SU-DHL-6 (cell line): ENCODE results near the gene GKN1.

Experiments
- H2AFZ ChIP-seq: fragments of 200-600 bp; sonication (generic); 2 replicates; pipeline ENCODE4 v1.6.1; 2014; ENCODE audit warnings: low read depth, mild to moderate bottlenecking, moderate library complexity, mixed read lengths, antibody characterized with exemption, low read length; ENCODE audit not compliant: severe bottlenecking
- H3F3A ChIP-seq: fragments of 200-600 bp; shearing (Covaris generic); 2 replicates; pipeline ENCODE4 v1.6.0; 2016; ENCODE audit warnings: antibody characterized with exemption, mild to moderate bottlenecking; ENCODE audit not compliant: insufficient read depth
- H3K27ac ChIP-seq: fragments of 200-600 bp; sonication (generic); 2 replicates; pipeline ENCODE4 v1.5.1; 2016; ENCODE audit warnings: low read depth, mild to moderate bottlenecking, low read length, moderate library complexity, mixed read lengths
- H3K27me3 ChIP-seq: fragments of 200-600 bp; sonication (generic), shearing (Covaris generic); 2 replicates; pipeline ENCODE4 v1.6.0; 2014; ENCODE audit warnings: mild to moderate bottlenecking, low read length
- H3K36me3 ChIP-seq: fragments of 200-600 bp; sonication (generic); 2 replicates; pipeline ENCODE4 v1.6.1; 2014; ENCODE audit warnings: mild to moderate bottlenecking, low read length, mixed read lengths
- H3K4me2 ChIP-seq: fragments of 300-600, 200-600 bp; shearing (Covaris generic), sonication (generic); 2 replicates; pipeline ENCODE4 v1.6.0; 2014; ENCODE audit warnings: low read length, low read depth, mild to moderate bottlenecking; ENCODE audit not compliant: poor library complexity, severe bottlenecking
- H3K4me3 ChIP-seq: fragments of 200-600 bp; sonication (generic); 2 replicates; pipeline ENCODE4 v1.5.1; 2014; ENCODE audit warnings: antibody characterized with exemption, low read length, mild to moderate bottlenecking, mixed read lengths; ENCODE audit not compliant: insufficient read depth, poor library complexity, severe bottlenecking
- H3K79me2 ChIP-seq: fragments of 200-600 bp; sonication (generic); 2 replicates; pipeline ENCODE4 v1.6.1; 2014; ENCODE audit warnings: mild to moderate bottlenecking, low read length, moderate library complexity; ENCODE audit not compliant: insufficient read depth
- H3K9ac ChIP-seq: fragments of 200-600 bp; sonication (generic); 2 replicates; pipeline ENCODE4 v1.7.0; 2014; ENCODE audit warnings: mild to moderate bottlenecking, low read length
- H3K9me2 ChIP-seq: fragments of 200-600 bp; sonication (generic); replicated peaks from 2 replicates; pipeline ENCODE4 v1.6.1; 2014; ENCODE audit warnings: low read length; ENCODE audit not compliant: insufficient read depth
- H3K9me3 ChIP-seq: fragments of 200-600 bp; sonication (generic); 2 replicates; pipeline ENCODE4 v1.6.1; 2014; ENCODE audit warnings: low read length, mixed read lengths; ENCODE audit not compliant: insufficient read depth
- H4K20me1 ChIP-seq: fragments of 200-600 bp; sonication (generic); 2 replicates; pipeline ENCODE4 v1.6.1; 2014; ENCODE audit warnings: low read depth, mild to moderate bottlenecking, antibody characterized with exemption, low read length, moderate library complexity, mixed read lengths
- CTCF ChIP-seq: fragments of 200-600 bp; sonication (generic); IDR thresholded peaks from one replicate; pipeline ENCODE4 v1.5.1; 2017; ENCODE audit warnings: antibody characterized with exemption, mild to moderate bottlenecking, low read length, moderate library complexity; ENCODE audit not compliant: insufficient read depth, poor library complexity, severe bottlenecking
- EZH2phosphoT487 ChIP-seq: fragments of 200-600 bp; sonication (generic), shearing (Covaris generic); conservative IDR thresholded peaks from 2 replicates; pipeline ENCODE4 v1.6.1; 2018; ENCODE audit warnings: mild to moderate bottlenecking, antibody characterized with exemption, low read length, moderate library complexity, mixed read lengths

Gene GKN1

GRCh38 chr2:68974946-68975665 lies 670 bp downstream of the GKN1 start:
- H2AFZ ChIP-seq, result no peak overlapping the region
- no peaks in the 10 kb centered on the region for H3K9me3 ChIP-seq
- H4K20me1 ChIP-seq, result no peaks in the 10 kb centered on the region
- no peak overlapping the region for H3K4me3 ChIP-seq
- no peak overlapping the region for H3K9ac ChIP-seq
- H3K27ac ChIP-seq, result no peak overlapping the region
- H3K4me2 ChIP-seq, result no peak overlapping the region
- no peaks in the 10 kb centered on the region for H3K79me2 ChIP-seq
- H3K36me3 ChIP-seq, result no peaks in the 10 kb centered on the region
- no peaks in the 10 kb centered on the region for H3K9me2 ChIP-seq
- TF ChIP-seq EZH2phosphoT487 (no peak), CTCF (no peak)
- H3K27me3 ChIP-seq, result no peaks in the 10 kb centered on the region
- H3F3A ChIP-seq, result no peaks in the 10 kb centered on the region

DNA sequence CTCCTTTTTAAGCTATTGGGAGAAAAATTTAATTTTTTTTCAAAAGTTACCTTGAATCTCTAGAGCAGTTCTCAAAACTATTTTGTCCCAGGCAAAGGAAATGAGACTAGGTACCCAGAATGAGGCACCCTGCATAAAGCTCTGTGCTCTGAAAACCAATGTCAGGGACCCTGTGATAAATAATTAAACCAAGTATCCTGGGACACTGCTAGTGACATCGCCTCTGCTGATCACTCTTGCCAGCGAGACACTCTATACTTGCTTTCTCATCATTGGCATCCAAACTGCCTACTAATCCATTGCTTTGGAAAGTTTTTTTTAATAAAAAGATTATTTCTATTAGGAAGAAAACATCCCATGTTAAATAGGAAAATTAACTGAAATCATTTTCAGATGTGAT lies 1.4 kb downstream of the GKN1 start:
- H3K27ac ChIP-seq, result no peak overlapping the region
- no peak overlapping the region for H2AFZ ChIP-seq
- H3F3A ChIP-seq, result no peaks in the 10 kb centered on the region
- no peaks in the 10 kb centered on the region for H3K9me3 ChIP-seq
- H3K27me3 ChIP-seq, result no peaks in the 10 kb centered on the region
- H3K4me3 ChIP-seq, result no peak overlapping the region
- H3K9me2 ChIP-seq, result no peaks in the 10 kb centered on the region
- H3K36me3 ChIP-seq, result no peaks in the 10 kb centered on the region
- no peaks in the 10 kb centered on the region for H3K79me2 ChIP-seq
- no peak overlapping the region for H3K4me2 ChIP-seq
- no peaks in the 10 kb centered on the region for H4K20me1 ChIP-seq
- no peak overlapping the region for H3K9ac ChIP-seq
- no peak for TF ChIP-seq CTCF
- no peak for TF ChIP-seq EZH2phosphoT487

DNA sequence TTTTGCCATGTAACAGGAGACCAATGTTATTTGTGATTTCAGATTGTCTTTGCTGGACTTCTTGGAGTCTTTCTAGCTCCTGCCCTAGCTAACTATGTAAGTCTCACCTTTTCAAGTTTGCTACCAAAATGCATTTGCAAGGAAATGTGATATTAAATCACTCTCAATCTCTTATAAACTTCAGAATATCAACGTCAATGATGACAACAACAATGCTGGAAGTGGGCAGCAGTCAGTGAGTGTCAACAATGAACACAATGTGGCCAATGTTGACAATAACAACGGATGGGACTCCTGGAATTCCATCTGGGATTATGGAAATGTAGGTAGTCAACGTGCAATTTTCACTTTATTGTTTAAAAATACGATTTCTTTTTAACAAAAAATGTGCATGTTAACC lies 3.0 kb downstream of the GKN1 start:
- Histone ChIP-seq H3K4me3 (no peak overlapping the region), H3K9ac (no peak overlapping the region), H3K79me2 (no peaks in the 10 kb centered on the region), H3K27ac (no peak overlapping the region), H3K36me3 (no peaks in the 10 kb centered on the region), H3K9me2 (no peaks in the 10 kb centered on the region), H3F3A (no peaks in the 10 kb centered on the region), H3K27me3 (no peaks in the 10 kb centered on the region), H3K9me3 (no peaks in the 10 kb centered on the region), H3K4me2 (no peak overlapping the region), H2AFZ (no peak overlapping the region), H4K20me1 (no peaks in the 10 kb centered on the region)
- no peak for TF ChIP-seq EZH2phosphoT487
- TF ChIP-seq CTCF, result no peak
